Right ventricle myocardium superior (tissue), 1 donor: ENCODE data around the gene LCN15. TPM values are rescaled to one million over a fixed set of nuclear protein-coding genes. Genes with fewer than 3 reads are reported as not detected.
"Not testable (repeated sequence)": the region's sequence is repeated elsewhere in the genome, so short reads cannot be mapped to it uniquely, and the experiment has no call there.

Experiments
- ATAC-seq: fragments of 200-7000 bp; cut with Tn5 transposase; one replicate; pipeline ENCODE4 v1.9.1; 2020; ENCODE audit warnings: mild to moderate bottlenecking; ENCODE audit not compliant: poor library complexity
- DNase-seq: peaks from one replicate; pipeline ENCODE4 v3.0.0-alpha.2; 2020
- intact Hi-C: fragments of 100-400 bp; cut with DNase I; formaldehyde crosslinking; loops from one replicate; pipeline ENCODE4 v1.11.2; 2022
- total RNA-seq: library from RNA; stranded (reverse); fragmentation: NEBNext Ultra II Directional; extraction: Animal tissue kit (Norgen Biotek cat#: 25700); gene quantifications from one replicate; pipeline ENCODE4 v1.2.1, GENCODE V29; 2021
- donor health status: DM: no; HTN: yes; CAD: no; lungs with severe emphysema.

Gene LCN15
- total RNA-seq, 1 donor from 2014 or later, result not detected

DNA sequence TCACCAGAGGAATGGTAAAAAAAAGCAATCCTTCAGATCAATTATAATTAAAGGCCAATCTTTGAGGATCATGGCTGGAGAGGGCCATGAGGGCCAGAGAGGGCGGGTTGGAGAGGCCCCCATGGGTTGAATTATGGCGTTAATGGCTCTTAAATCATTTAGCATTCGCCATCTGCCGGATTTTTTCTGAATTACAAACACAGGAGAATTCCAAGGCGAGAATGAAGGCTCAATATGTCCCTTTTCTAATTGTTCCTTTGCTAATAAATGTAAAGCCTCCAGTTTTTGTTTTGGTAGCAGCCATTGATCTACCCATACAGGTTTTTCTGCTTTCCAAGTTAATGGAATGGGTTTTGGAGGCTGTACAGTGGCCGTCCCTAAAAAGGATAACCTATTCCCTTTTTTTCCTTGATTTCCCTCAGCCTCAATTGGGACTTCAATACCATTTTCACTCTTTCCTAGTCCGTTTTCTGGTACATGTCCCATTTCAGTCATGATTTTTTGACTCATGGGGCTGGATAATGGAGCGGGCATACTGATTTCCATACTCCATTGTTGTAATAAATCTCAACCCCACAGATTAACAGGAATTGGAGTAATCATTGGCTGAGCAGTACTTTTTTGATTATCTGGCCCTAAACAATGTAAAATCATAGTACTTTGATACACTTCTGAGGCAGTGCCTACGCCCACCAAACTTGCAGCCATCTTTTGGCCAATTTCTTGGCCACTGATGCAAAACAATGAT lies 20.1 kb upstream of the LCN15 start:
- no peak for ATAC-seq
- no peak for DNase-seq
- intact Hi-C loops, result no loop called here

DNA sequence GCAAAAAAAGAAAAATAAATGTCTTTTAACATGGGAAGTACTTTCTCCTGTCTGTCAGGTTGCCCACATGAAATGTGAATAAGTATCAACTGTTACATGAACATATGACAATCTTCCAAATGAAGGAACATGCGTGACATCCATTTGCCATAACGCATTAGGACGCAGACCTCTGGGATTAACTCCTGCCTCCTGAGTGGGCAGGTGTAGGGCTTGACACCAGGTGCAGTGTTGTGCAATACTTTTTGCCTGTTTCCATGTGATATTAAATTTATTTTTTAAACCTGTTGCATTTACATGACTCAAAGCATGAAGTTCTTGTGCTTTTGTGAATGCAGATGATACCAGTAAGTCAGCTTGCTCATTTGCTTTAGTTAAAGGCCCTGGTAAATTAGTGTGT lies 18.1 kb upstream of the LCN15 start:
- no peak for ATAC-seq
- intact Hi-C loops, result no loop called here
- no peak for DNase-seq

DNA sequence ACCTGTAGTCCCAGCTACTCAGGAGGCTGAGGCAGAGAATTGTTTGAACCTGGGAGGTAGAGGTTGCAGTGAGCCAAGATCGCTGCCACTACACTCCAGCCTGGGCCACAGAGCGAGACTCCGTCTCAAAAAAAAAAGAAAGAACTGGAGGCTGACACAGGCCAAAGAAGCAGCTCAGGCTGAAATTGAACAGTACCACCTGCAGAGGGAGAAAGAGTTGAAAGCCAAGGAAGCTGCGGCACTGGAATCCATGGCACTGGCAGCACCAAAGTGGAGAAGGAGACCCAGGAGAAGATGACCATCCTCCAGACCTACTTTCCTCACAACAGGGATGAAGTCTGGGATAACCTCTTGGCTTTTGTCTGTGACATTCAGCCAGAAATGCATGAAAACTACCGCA lies 15.5 kb upstream of the LCN15 start:
- no peak for DNase-seq
- intact Hi-C loops, result no loop called here
- no peak for ATAC-seq

DNA sequence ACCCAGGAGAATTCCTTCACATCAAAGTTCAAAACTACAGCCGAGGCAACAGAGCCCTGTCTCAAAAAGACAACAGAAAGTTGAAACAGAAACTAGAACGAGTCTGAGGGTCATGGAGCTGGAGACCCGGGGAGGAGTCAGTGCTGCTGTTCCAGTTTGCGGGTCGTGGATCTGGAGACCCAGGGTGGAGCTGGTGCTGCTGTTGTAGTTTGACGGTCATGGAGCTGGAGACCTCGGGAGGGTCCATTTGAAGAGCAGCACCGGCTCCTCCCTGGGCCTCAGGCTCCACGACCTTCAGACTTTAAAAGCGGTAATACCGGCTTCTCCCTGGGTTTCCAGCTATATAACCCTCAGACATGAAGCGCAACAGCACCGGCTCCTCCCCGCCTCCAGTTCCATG lies 13.0 kb upstream of the LCN15 start:
- no peak for DNase-seq
- intact Hi-C loops, result no loop called here
- ATAC-seq, result no peak

DNA sequence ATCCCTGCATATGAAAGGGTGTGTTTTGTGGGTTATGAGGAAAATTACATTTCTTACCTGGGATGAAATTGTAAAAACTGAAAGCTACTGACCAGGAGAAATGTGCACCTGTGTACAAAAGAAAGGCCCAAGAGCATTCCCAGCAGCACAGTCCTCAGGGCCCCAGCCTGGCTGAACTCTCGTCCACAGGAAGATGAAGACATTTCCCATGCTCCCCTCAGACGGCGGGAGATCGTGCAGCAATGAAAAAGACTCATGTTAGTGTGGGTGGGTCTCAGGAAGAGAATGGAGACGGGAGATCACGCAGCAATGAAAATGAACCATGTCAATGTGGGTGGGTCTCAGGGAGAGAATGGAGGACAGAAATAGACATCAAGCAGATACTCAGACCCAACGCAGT lies 12.6 kb upstream of the LCN15 start:
- ATAC-seq, result no peak
- intact Hi-C loops, result no loop called here
- DNase-seq, result no peak

DNA sequence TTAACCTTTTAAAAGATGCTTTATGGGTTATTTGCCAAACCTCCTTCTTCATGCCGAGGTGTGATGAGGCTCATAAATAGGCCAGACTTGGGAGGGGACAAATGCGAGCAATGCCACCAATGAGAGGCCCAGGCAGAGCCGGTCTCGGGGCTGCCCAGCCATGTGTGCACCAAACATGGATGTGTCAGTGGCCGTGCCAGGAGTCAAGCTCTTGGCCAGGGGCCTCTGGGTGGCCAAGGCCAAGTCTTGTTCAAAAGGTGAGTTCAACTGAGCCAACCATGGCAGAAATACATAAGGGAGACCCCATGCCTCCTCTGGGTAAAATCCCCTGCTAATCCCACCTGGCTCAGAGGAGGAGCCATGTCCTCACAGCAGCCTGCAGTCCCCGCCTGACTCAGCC lies 10.9 kb upstream of the LCN15 start:
- no peak for DNase-seq
- intact Hi-C loops, result no loop called here
- ATAC-seq, result no peak

DNA sequence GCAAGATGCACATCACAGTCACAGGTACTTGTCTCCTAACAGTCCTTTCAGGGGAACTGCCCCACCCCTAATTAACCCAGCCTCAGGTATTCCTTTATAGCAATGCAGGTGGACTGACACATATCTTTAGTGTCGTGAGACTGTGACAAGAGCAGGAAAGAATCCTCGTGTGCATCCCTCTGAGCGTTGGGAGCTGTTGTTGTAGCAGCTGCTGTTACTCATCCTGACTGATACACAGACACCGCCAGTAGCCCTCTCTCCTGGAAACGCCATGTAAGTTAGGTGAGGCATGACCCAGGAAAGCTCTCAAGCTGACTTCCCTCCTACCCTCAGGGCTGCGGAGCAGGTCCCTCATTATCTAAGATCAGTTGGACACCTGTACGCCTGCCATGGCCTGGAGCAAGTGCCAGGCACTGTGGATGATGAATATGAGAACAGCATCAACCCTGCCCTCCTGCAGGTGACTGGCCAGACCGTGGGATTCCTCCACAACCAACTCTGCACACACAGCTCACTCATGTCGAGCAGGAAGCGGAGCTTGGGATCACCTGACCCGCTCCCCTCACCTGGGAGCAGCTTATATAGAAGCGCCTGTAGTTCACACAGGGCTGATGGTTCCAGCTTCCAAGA lies 10.2 kb upstream of the LCN15 start:
- ATAC-seq, result no peak
- DNase-seq, result no peak
- intact Hi-C loops, result no loop called here

DNA sequence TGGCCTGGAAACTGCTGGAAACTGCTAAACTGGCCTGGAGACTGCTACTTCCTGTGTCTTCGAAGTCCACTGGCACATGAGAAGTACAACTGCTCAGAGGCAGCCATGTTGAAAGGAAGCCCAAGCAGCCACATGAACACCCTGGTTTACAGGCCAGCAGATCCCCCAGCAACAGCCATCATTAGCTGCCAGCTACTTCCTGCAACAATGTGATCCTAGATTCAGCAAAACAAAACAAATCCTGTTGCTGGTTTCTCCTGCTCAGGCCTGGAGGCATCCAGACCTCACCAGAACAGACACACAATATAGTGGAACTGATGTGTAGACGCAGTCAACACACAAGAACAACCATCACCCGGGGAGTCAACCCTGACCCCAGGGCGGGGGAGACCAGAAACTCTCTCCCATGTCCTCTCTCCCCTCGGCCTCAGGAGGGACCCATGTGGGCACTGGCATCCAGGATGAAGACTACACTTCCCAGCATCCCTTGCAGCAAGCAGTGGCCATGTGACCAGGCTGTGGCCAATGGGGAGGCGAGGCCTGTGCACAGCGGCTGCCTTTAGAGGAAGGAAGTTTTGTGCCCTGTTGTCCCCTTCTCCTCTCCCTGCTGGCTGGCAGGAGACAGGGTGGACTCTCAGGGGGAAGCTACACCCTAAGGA lies 9.2 kb upstream of the LCN15 start:
- ATAC-seq (peak; percentile 52), DNase-seq (no peak)

DNA sequence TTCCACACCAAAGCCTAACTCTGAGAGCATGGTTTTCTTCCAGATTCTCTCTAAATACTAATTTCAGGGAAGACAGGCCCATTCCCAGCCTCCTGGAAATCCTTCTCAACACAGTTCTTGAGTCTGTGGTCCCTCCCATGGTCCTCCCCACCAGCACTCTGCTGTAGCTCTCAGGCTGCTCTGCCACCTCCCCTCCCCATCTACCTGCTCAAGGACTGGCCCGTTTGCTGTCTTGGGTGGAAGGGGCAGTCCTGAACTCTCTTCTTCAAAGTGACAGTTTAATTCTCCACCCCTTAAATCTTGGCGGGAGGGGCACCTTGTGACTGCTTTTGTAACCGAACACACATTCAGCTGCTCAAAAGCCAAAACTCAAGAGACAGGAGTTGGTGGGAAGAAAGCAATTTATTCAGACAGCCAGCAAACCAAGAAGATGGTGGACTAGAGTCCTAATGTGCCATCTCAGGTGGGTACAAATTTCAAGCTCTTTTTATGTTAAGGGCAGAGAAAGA lies 7.6 kb upstream of the LCN15 start:
- ATAC-seq (no peak), DNase-seq (no peak)
- intact Hi-C loops, result no loop called here

More for the DNA sequence above, 9.2 kb upstream of the LCN15 start:
- intact Hi-C loops, result no loop called here

DNA sequence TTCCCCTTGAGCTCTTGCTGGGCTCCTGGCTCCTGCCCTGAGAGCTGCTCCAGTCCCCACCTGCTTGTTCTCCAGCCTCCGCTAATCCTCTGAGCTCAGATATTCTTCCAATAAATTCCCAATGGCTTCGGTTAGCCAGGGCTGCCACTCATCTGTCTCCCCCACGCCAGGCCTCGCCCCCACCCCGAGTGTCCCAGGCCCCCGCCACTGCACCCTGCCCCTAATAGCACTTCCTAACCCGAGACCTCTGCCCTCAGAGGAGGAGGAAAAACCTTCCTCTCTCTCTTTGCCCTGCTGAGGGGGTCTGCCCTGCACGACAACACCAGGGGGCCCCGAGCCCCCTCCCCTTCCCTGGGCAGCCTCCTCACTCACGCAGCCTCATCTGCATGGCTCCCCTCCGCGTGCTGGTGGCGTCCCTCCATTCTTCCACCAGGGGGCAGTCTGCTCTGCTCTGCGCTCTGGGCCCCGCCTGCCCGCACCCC lies 5.4 kb upstream of the LCN15 start:
- ATAC-seq, result peak; percentile 46
- intact Hi-C loops, result no loop called here
- DNase-seq, result no peak

DNA sequence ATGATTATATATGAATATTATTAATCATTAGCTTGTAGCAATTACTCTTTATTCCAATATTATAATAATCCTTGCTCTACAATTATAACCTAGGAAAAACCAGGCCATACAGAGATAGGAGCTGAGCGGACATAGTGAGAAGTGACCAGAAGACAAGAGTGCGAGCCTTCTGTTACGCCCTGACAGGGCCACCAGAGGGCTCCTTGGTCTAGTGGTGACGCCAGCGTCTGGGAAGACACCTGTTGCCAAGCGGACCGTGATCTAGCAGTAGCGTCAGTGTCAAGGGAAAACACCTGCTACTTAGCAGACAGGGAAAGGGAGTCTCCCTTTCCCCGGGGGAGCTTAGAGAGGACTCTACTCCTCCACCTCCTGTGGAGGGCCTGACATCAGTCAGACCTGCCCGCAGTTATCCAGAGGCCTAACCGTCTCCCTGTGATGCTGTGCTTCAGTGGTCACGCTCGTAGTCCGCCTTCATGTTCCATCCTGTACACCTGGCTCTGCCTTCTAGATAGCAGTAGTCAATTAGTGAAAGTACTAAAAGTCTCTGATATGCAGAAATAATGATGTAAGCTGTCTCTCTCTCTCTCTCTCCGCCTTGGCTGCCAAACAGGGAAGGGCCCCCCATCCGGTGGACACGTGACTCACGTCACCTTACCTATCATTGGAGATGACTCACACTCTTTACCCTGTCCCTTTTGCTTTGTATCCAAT lies 2.2 kb upstream of the LCN15 start:
- ATAC-seq, intact Hi-C loops: not testable (repeated sequence)
- peak; percentile 71 for DNase-seq

DNA sequence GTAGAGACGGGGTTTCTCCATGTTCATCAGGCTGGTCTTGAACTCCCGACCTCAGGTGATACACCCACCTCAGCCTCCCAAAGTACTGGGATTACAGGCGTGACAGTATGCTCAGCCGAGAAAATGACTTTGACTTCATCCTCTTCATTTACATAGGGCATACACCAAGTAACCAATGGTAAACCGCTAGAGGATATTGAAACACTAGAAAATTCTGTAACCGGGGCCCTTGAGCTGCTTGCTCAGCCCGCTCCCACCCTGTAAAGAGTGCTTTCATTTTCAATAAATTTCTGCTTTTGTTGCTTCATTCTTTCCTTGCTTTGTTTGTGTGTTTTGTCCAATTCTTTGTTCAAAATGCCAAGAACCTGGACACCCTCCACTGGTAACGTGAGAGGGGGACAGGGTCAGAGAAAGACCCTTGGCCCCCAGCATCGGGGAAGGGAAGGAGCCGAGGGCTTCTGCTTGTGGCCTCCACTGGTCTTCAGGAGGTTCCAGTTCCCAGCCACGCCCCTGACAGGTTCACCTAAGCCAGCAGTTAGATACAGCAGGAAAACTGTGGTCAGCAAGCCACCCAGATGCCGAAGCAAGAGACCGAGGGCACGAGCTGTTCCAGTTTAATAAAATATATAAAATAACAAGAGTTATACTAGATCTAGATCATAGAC lies 1.6 kb upstream of the LCN15 start:
- intact Hi-C loops, ATAC-seq, DNase-seq: not testable (repeated sequence)

DNA sequence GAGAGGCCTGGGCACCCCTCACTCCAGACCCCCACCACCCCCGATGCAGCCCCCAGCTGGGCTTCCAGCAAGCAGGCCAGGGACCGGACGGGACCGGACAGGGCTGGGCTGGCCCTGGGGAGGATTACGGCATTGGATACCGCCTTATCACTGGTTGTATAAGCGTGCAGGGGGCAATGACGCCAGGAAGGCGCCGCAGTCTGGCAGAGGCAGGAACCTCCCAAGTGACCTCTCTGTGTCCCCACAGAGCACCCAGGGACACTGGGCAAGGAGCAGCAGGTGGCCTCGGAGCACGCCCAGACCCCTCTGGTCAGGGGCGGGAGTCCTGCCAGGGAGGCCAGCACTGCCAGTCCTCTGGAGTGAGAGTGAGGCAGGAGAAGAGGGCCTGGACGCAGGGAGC lies 723 bp upstream of the LCN15 start:
- no peak for DNase-seq
- intact Hi-C loops, result no loop called here
- ATAC-seq, result peak; percentile 18

DNA sequence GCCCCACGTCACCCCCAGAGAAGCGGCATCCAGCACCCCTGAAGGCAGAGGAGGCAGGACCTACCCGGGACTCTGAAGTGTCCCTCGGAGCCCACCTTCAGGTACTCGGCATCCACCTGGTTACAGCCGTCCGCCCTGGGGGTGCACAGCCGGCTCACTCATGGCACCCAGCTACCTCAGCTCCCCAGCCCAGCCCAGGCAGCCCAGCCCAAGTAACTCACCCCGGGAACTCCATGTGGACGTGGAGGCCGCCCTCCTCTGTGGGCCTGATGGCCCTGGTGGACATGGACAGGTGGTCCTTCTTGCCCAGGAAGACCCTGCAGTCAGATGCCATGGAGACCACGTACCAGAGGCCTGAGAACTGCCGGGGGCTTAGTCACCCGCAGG lies 676 bp downstream of the LCN15 start:
- no peak for ATAC-seq
- intact Hi-C loops, result no loop called here
- no peak for DNase-seq

DNA sequence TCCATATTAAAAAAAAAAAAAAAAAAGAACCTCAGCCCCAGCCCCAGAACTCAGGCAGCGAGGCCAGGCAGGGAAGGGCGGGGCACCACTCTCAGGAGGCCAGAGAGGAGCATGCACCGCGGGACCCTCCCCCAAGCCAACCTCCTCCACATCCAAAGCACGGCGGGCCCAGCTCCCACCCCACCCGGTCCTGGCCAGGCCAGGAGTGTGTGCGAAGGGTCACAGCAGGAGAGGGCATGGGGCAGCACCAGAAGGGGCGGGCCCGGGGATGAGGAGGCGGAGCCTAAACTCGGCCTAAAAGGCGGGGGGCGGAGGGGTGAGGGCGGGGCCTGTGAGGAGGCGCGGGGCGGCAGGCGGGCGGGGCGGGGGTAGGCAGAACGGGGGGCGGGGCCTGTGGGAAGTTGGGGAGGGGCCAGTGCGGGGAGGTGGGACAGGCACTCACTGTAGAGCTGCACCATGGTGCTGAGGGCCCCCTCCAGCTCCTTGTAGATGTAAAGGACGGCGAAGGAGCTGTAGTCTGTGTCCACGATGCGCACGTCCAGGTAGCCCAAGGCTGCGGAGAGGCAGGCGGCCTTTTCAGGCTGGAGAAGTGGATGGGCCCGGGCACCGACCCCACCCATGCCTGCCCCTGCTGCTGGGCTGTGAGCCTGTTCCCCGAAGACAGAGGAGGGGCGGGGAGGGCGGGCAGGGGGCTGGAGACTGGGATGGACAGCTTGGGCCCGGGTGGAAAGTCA lies 1.2 kb downstream of the LCN15 start:
- peak; percentile 26 for ATAC-seq
- no peak for DNase-seq
- intact Hi-C loops, result no loop called here

DNA sequence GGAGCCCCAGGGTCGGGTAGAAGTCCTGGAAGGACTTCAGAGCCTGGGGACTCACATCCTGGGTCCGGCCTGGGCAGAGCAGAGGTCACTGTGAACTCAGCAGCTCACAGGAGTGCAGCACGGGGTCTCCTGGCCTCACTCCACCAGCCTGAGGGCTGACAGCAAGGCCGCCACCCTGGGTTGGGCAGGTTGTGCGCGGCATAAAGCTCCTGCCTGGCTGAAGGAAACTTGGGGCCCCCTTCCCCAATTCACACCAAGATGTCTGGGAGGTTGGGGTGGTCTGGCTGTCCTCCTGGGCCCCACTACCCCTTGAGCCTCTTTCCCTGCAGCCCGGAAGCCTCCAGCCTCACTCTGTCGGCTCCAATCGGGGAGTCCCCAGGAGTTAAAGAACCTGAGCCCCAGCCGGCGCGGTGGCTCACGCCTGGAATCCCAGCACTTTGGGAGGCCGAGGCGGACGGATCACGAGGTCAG lies 2.1 kb downstream of the LCN15 start:
- ATAC-seq (no peak), DNase-seq (no peak)
- intact Hi-C loops, result no loop called here

DNA sequence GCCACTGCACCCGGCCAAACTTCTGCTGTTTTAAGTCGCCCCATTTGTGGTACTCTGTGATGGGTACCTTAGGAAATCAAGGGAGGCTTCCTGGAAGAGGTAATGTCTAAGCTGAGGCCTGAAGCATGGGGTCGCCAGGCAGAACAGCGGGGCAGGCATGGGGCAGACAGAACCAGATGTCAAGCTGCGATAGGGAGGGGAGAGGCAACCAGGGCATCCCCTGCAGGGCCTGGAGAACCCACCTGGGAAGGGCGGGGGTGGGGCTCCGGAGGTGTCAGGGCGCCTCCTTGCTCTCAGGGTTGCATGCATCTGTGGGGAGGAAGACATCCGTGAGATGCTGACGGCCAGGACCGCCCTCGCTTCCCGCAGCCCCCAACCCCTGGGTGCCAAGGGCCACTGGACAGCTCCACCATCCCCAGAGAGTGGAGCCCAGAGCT lies 2.8 kb downstream of the LCN15 start:
- ATAC-seq, result no peak
- intact Hi-C loops, result no loop called here
- no peak for DNase-seq
